HEK293 (cell line): ENCODE results near the gene SEC24B.
"Not testable (repeated sequence)": the region's sequence is repeated elsewhere in the genome, so short reads cannot be mapped to it uniquely, and the experiment has no call there.

ENCODE experiments used
- CTCF ChIA-PET: fragments of 350-600 bp; formaldehyde crosslinking; extraction: SDS; loops from one replicate; lab custom pipeline; 2021; ENCODE audit warnings: antibody characterized with exemption; lab: Yijun Ruan, JAX
- POLR2A ChIA-PET: fragments of 300-600 bp; formaldehyde crosslinking; extraction: SDS; loops from one replicate; lab custom pipeline; 2020; ENCODE audit warnings: antibody characterized with exemption, inconsistent platforms; lab: Yijun Ruan, JAX
- H3K27ac ChIP-seq: fragments of 200-500 bp; sonication (Bioruptor generic); 2 replicates; pipeline ENCODE4 v1.5.1; 2014; ENCODE audit warnings: low read depth, low read length, control low read depth, inconsistent platforms; ENCODE audit errors: extremely low read depth
- H3K36me3 ChIP-seq, 2 experiments: fragments of 200-500 bp in 1 of 2; sonication (Bioruptor generic) in 1 of 2; 1 replicate in 1 of 2; 2 replicates in 1 of 2; pipeline ENCODE4 v1.5.1; 2014 to 2017; ENCODE audit warnings: inconsistent platforms in 2 of 2, low read length in 2 of 2; ENCODE audit not compliant: control insufficient read depth in 2 of 2, insufficient read depth in 1 of 2
- H3K4me1 ChIP-seq: fragments of 200-500 bp; sonication (Bioruptor generic); 2 replicates; pipeline ENCODE4 v1.5.1; 2014; ENCODE audit warnings: mild to moderate bottlenecking, low read length, inconsistent platforms; ENCODE audit not compliant: control insufficient read depth, insufficient read depth
- H3K4me3 ChIP-seq: 2 replicates; pipeline ENCODE4 v1.5.1; 2011; ENCODE audit warnings: low read depth, mild to moderate bottlenecking, control low read depth, low read length, moderate library complexity
- H3K9me3 ChIP-seq: fragments of 200-500 bp; sonication (Bioruptor generic); 2 replicates; pipeline ENCODE4 v1.5.1; 2014; ENCODE audit warnings: low read depth, low read length, inconsistent platforms; ENCODE audit not compliant: control insufficient read depth, insufficient read depth
- EGR2 ChIP-seq: fragments of 450-650 bp; formaldehyde crosslinking; IDR thresholded peaks from 2 replicates; pipeline ENCODE4 v1.5.1; 2016; ENCODE audit warnings: low read depth, missing biosample characterization, missing genetic modification characterization
- GLI4 ChIP-seq: fragments of 450-650 bp; formaldehyde crosslinking; IDR thresholded peaks from 2 replicates; pipeline ENCODE4 v1.5.1; 2016; ENCODE audit warnings: missing biosample characterization, missing genetic modification characterization
- MEIS1 ChIP-seq: sonication (generic); formaldehyde crosslinking; IDR thresholded peaks from 2 replicates; pipeline ENCODE4 v1.8.1; 2022; ENCODE audit warnings: missing genetic modification reagents, mild to moderate bottlenecking, borderline replicate concordance
- SP7 ChIP-seq: fragments of 450-650 bp; formaldehyde crosslinking; IDR thresholded peaks from 2 replicates; pipeline ENCODE4 v1.5.1; 2016; ENCODE audit warnings: missing biosample characterization, missing genetic modification characterization
- ZBTB48 ChIP-seq: fragments of 450-650 bp; formaldehyde crosslinking; IDR thresholded peaks from 2 replicates; pipeline ENCODE4 v1.5.1; 2016; ENCODE audit warnings: missing biosample characterization, missing genetic modification characterization
- ZFHX2 ChIP-seq: fragments of 450-650 bp; formaldehyde crosslinking; conservative IDR thresholded peaks from 2 replicates; pipeline ENCODE4 v1.5.1; 2016; ENCODE audit warnings: missing biosample characterization, missing genetic modification characterization
- ZFP37 ChIP-seq: fragments of 450-650 bp; formaldehyde crosslinking; IDR thresholded peaks from 2 replicates; pipeline ENCODE4 v1.5.1; 2016; ENCODE audit warnings: missing biosample characterization, missing genetic modification characterization
- ZNF146 ChIP-seq: fragments of 450-650 bp; formaldehyde crosslinking; IDR thresholded peaks from 2 replicates; pipeline ENCODE4 v1.5.1; 2016; ENCODE audit warnings: missing biosample characterization, missing genetic modification characterization
- ZNF211 ChIP-seq: fragments of 450-650 bp; formaldehyde crosslinking; IDR thresholded peaks from 2 replicates; pipeline ENCODE4 v1.5.1; 2016; ENCODE audit warnings: low read depth, missing biosample characterization, missing genetic modification characterization
- ZNF24 ChIP-seq: fragments of 450-650 bp; formaldehyde crosslinking; IDR thresholded peaks from 2 replicates; pipeline ENCODE4 v1.5.1; 2016; ENCODE audit warnings: missing biosample characterization, missing genetic modification characterization
- ZNF354C ChIP-seq: fragments of 450-650 bp; formaldehyde crosslinking; IDR thresholded peaks from 2 replicates; pipeline ENCODE4 v1.5.1; 2016; ENCODE audit warnings: missing biosample characterization, missing genetic modification characterization, low read depth, borderline replicate concordance
- ZNF560 ChIP-seq: fragments of 450-650 bp; formaldehyde crosslinking; IDR thresholded peaks from 2 replicates; pipeline ENCODE4 v1.5.1; 2017; ENCODE audit warnings: missing biosample characterization, missing genetic modification characterization, borderline replicate concordance
- ZNF629 ChIP-seq: fragments of 450-650 bp; formaldehyde crosslinking; IDR thresholded peaks from 2 replicates; pipeline ENCODE4 v1.5.1; 2017; ENCODE audit warnings: missing biosample characterization, missing genetic modification characterization
- ZNF677 ChIP-seq: fragments of 450-650 bp; IDR thresholded peaks from 2 replicates; pipeline ENCODE4 v1.5.0; 2018; ENCODE audit warnings: missing biosample characterization, mild to moderate bottlenecking, missing genetic modification characterization, moderate library complexity
- TF ChIP-seq, protein P1 (sequence below): fragments of 450-650 bp; formaldehyde crosslinking; IDR thresholded peaks from 2 replicates; pipeline ENCODE4 v1.5.1; 2017; ENCODE audit warnings: missing biosample characterization, missing genetic modification characterization
- TF ChIP-seq, protein P2 (sequence below): fragments of 450-650 bp; formaldehyde crosslinking; IDR thresholded peaks from 2 replicates; pipeline ENCODE4 v1.5.1; 2016; ENCODE audit warnings: missing biosample characterization, missing genetic modification characterization
- TF ChIP-seq, protein P3 (sequence below): fragments of 450-650 bp; formaldehyde crosslinking; IDR thresholded peaks from 2 replicates; pipeline ENCODE4 v1.5.1; 2016; ENCODE audit warnings: missing biosample characterization, missing genetic modification characterization

The SEC24B gene

DNA sequence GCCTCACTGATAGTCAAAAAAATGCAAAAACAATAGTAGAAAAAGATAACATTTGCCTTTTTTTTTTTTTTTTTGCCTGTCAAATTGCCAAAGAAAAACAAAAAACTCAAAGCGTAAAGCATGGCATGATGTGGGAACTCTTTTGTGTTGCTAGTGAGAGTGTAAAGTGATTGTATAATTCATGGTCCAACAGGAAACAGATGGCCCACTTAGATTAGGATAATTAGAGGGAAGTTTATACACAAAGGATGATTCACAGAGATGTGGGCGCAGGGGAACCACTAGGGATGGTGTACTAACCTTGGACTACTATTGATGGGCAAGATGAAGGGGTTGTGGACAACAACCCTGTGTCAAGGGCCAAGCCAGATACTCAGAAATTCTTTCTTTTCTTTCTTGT is 142.8 kb downstream of the SEC24B start:
- Histone ChIP-seq H3K36me3 (no peaks in the 10 kb centered on the region), H3K27ac (no peak overlapping the region), H3K9me3 (no peaks in the 10 kb centered on the region), H3K4me1 (peaks cover 6% of the 10 kb centered on the region; the same call in 1 of the 2 replicates), H3K4me3 (no peak overlapping the region)
- TF ChIP-seq EGR2 (tag by site-specific recombination) (0 out of 2 replicates have a peak, but pooled peaks have one; percentile 8), ZBTB48 (tag by site-specific recombination) (0 out of 2 replicates have a peak, but pooled peaks have one; percentile 47), SP7 (tag by site-specific recombination) (peak; percentile 96), ZFHX2 (tag by site-specific recombination) (peak; percentile 52), ZFP37 (tag by site-specific recombination) (no peak), ZNF629 (0 out of 2 replicates have a peak, but pooled peaks have one; percentile 10)
- TF ChIP-seq, protein P1, sequence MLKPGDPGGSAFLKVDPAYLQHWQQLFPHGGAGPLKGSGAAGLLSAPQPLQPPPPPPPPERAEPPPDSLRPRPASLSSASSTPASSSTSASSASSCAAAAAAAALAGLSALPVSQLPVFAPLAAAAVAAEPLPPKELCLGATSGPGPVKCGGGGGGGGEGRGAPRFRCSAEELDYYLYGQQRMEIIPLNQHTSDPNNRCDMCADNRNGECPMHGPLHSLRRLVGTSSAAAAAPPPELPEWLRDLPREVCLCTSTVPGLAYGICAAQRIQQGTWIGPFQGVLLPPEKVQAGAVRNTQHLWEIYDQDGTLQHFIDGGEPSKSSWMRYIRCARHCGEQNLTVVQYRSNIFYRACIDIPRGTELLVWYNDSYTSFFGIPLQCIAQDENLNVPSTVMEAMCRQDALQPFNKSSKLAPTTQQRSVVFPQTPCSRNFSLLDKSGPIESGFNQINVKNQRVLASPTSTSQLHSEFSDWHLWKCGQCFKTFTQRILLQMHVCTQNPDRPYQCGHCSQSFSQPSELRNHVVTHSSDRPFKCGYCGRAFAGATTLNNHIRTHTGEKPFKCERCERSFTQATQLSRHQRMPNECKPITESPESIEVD, result peak; percentile 60; the same call in 1 of the 2 replicates
- TF ChIP-seq, protein P2, sequence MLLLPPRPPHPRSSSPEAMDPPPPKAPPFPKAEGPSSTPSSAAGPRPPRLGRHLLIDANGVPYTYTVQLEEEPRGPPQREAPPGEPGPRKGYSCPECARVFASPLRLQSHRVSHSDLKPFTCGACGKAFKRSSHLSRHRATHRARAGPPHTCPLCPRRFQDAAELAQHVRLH (tag by site-specific recombination), result no peak
- ChIA-PET POLR2A (no interaction called here), CTCF (no interaction called here)

DNA sequence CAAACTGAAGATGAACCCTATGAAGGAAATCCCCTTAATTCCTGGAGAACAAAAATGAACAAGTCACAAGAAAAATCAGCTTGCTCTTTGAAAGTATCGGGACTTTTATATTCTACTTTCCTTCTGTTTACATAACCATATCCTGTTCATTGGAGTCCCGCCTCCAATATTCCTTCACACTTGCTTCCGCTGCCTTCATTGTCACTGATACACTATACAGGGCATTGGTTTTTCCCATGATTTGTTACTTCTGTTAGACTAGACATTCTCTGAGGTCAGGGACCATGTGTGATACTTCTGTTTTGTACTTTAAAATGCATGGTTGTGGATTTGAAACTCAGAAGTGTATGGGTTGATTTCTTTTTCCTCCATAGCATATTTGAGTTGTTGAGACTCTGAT is 145.2 kb downstream of the SEC24B start:
- Histone ChIP-seq H3K4me1 (peaks cover 6% of the 10 kb centered on the region; the same call in 1 of the 2 replicates), H3K9me3 (no peaks in the 10 kb centered on the region), H3K27ac (no peak overlapping the region), H3K36me3 (no peaks in the 10 kb centered on the region), H3K4me3 (no peak overlapping the region)
- ChIA-PET POLR2A (no interaction called here), CTCF (no interaction called here)
- no peak for TF ChIP-seq ZNF560 (tag by site-specific recombination)
- no peak for TF ChIP-seq GLI4 (tag by site-specific recombination)
- no peak for TF ChIP-seq ZNF354C (tag by site-specific recombination)
- TF ChIP-seq, protein P3, sequence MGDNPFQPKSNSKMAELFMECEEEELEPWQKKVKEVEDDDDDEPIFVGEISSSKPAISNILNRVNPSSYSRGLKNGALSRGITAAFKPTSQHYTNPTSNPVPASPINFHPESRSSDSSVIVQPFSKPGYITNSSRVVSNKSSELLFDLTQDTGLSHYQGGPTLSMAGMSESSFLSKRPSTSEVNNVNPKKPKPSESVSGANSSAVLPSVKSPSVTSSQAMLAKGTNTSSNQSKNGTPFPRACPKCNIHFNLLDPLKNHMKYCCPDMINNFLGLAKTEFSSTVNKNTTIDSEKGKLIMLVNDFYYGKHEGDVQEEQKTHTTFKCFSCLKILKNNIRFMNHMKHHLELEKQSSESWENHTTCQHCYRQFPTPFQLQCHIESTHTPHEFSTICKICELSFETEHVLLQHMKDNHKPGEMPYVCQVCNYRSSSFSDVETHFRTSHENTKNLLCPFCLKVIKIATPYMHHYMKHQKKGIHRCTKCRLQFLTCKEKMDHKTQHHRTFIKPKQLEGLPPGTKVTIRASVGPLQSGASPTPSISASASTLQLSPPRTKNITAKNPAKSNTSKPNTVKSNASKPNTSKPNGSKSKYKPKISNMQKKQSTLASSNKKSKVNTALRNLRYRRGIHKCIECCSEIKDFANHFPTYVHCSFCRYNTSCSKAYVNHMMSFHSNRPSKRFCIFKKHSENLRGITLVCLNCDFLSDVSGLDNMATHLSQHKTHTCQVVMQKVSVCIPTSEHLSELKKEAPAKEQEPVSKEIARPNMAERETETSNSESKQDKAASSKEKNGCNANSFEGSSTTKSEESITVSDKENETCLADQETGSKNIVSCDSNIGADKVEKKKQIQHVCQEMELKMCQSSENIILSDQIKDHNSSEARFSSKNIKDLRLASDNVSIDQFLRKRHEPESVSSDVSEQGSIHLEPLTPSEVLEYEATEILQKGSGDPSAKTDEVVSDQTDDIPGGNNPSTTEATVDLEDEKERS, result no peak

DNA sequence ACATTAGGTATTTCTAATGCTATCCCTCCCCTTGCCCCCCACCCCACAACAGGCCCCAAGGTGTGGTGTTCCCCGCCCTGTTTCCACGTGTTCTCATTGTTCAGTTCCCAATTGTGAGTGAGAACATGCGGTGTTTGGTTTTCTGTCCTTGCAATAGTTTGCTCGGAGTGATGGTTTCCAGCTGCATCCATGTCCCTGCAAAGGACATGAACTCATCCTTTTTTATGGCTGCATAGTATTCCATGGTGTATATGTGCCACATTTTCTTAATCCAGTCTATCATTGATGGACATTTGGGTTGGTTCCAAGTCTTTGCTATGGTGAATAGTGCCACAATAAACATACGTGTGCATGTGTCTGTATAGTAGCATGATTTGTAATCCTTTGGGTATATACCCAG is 146.4 kb downstream of the SEC24B start:
- POLR2A ChIA-PET, CTCF ChIA-PET: not testable (repeated sequence)
- TF ChIP-seq ZNF146 (tag by site-specific recombination), result peak; percentile 83
- TF ChIP-seq, all 188 proteins: peak for 1; not testable (repeated sequence) for 187

DNA sequence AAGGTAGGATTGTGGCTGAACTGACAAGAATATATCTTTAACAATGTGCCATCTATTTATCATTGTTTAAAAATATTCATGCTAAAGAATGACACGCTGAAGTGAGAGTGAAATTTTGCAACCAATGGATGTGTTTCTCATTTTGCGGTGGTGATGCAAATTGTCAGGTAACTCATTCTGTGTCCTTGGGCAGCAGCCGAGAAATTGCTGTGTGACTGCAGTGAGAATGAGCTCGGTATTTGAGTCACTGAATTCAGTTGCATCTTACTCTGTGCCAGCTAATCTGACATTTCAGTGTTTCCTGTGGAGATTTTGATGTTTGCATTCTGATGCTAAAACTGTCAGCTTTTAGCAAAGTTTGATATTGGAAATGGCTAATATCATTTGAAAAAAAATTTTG is 154.6 kb downstream of the SEC24B start:
- no peak for TF ChIP-seq ZNF677 (tag by site-specific recombination)
- no peak for TF ChIP-seq ZNF24 (tag by site-specific recombination)
- TF ChIP-seq ZNF211 (tag by site-specific recombination), result no peak
- no peak for TF ChIP-seq MEIS1
- ChIA-PET POLR2A (interaction anchor here (1.0 kb wide), 1 partner anchor 28 kb away, joined by 6 read pairs; the partner anchor contains the start of gene MCUB), CTCF (no interaction called here)
- Histone ChIP-seq H3K36me3 (no peaks in the 10 kb centered on the region), H3K9me3 (no peaks in the 10 kb centered on the region), H3K4me1 (no peaks in the 10 kb centered on the region), H3K27ac (no peak overlapping the region), H3K4me3 (no peak overlapping the region)

More for the DNA sequence above, 146.4 kb downstream of the SEC24B start:
- H3K27ac ChIP-seq, H3K4me1 ChIP-seq, H3K9me3 ChIP-seq, H3K4me3 ChIP-seq, H3K36me3 ChIP-seq: not testable (repeated sequence)
